HG03139 (cell line): Measurements from ENCODE around the gene PIGQ.

ENCODE experiments used
- ATAC-seq: cut with Tn5 transposase; IDR thresholded peaks from one replicate; pipeline ENCODE4 v1.9.1; 2021; ENCODE audit not compliant: unreplicated experiment

The PIGQ gene

GRCh38 chr16:625977-626765, 56.4 kb downstream of the PIGQ start:
- no peak for ATAC-seq

- no peak for ATAC-seq
Observed at GRCh38 chr16:626787-627453, 57.2 kb downstream of the PIGQ start.

- ATAC-seq, result no peak
Observed at GRCh38 chr16:627454-628239, 57.9 kb downstream of the PIGQ start.

- no peak for ATAC-seq
Observed at GRCh38 chr16:628321-629061, 58.7 kb downstream of the PIGQ start.

- ATAC-seq, result no peak
Observed at GRCh38 chr16:629185-629832, 59.5 kb downstream of the PIGQ start.

- no peak for ATAC-seq
Observed at GRCh38 chr16:629833-630248, 60.1 kb downstream of the PIGQ start.

- ATAC-seq, result no peak
Observed at GRCh38 chr16:630249-630814, 60.6 kb downstream of the PIGQ start.

GRCh38 chr16:630815-631405, 61.1 kb downstream of the PIGQ start, which contains the start of gene WFIKKN1:
Gene WFIKKN1, plus strand, starts transcription at chr16:630985. Its CDS starts 269 bp downstream, at chr16:631254.
- no peak for ATAC-seq

GRCh38 chr16:631808-632358, 62.1 kb downstream of the PIGQ start:
- no peak for ATAC-seq

- no peak for ATAC-seq
Observed at GRCh38 chr16:632486-633335, 62.9 kb downstream of the PIGQ start.

GRCh38 chr16:633336-634050, 63.7 kb downstream of the PIGQ start:
- ATAC-seq, result no peak
